Muscle of back (tissue), 11 donors: ENCODE data around the gene FAHD2A. TPM values are rescaled to one million over a fixed set of nuclear protein-coding genes. Genes with fewer than 3 reads are reported as not detected.
"Not testable (repeated sequence)": the region's sequence is repeated elsewhere in the genome, so short reads cannot be mapped to it uniquely, and the experiment has no call there.

ENCODE experiments used
- DNase-seq, 3 donors: peaks; one replicate each; pipeline versions ENCODE4 v3.0.0 to v3.0.0-alpha.2; 2013
- polyA plus RNA-seq, 10 donors: library from polyadenylated mRNA; unstranded; fragments of 120-200 nt; gene quantifications; one replicate each; pipeline ENCODE4 v1.2.1, GENCODE V29; 2013; ENCODE audit not compliant: insufficient read length in 10 of 10

Gene FAHD2A
- polyA plus RNA-seq, 10 donors = 18.1 to 27.1 (median 19.1) TPM

GRCh38 chr2:95433973-95434372 is 31.5 kb downstream of the FAHD2A start:
- not testable (repeated sequence) for DNase-seq

GRCh38 chr2:95434507-95435076 is 32.1 kb downstream of the FAHD2A start:
- peak in 1 of 3 donors; percentile 62 for DNase-seq

DNA sequence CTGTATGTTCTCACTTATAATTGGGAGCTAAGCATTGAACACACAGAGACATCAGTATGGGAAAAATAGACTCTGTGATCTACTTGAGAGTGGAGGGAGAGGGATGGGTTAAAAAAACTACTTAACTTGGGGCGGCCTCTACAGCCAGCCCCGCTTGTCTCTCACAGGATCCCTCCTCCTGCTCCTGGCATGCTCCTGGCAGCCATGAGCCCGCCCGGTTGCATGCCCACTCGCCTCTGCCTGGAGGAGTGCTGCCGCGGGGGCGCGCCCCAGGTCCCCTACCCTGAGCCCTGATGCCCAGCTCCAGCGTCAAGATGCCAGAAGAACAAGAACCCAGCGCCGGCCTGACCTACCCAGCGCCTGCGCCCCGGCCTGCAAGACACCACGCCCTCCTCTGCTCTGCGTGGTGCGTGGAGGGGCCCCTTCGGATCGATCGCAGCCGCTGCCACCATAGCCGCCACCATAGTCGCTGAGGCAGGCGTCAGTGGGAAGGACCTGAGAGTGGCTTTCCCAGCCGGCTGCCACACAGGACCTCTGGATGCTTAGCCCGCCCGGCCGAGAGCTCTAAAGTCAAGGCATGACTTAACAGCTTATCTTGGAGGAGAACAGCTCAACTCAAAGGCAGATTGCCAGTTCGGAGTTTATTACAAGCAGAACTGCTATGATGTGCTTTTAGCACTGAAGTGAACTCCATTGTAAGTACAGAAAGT is 32.8 kb downstream of the FAHD2A start:
- not testable (repeated sequence) for DNase-seq

GRCh38 chr2:95435872-95436209 is 33.3 kb downstream of the FAHD2A start:
- DNase-seq = not testable (repeated sequence)

- DNase-seq = not testable (repeated sequence)
These were observed 40.1 kb downstream of the FAHD2A start for GRCh38 chr2:95442474-95443099.

- DNase-seq = not testable (repeated sequence)
These were observed 42.8 kb downstream of the FAHD2A start for GRCh38 chr2:95445317-95445716.

DNA sequence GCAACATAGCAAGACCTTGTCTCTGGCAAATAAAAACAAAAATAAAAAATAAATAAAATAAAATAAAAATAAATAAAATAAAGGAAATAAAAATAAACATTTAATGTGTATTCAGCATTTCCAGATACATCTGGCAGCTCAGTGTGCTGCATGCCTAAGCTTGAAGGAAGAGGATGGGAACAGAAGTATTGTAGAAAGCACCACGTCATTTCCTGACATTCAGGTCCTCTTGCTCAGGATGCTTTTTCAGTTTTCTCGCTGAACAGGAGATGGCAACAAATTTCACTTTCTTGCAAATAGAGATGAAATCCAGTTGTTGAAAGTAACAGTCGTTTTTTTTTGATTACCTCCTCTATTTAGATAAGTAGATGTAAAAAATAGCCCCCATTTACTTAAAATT is 60.8 kb downstream of the FAHD2A start:
- DNase-seq = not testable (repeated sequence)

Other genes starting within 250 kb of the FAHD2A start
- gene ZNF514, start 242.9 kb upstream of the FAHD2A start, polyA plus RNA-seq = 10 to 100 TPM; 11.0 to 23.8 (median 17.3) TPM
- gene ZNF2, start 236.9 kb upstream of the FAHD2A start, polyA plus RNA-seq = 1 to 10 TPM; 4.5 to 6.0 (median 5.1) TPM
- gene ZNF892, start 195.2 kb upstream of the FAHD2A start, polyA plus RNA-seq = 1 to 10 TPM; 1.4 to 4.0 (median 2.6) TPM
- gene PROM2, start 128.3 kb upstream of the FAHD2A start, polyA plus RNA-seq = 1 to 10 TPM in 7 of 10 donors, under 1 TPM in 3; 0.35 to 3.5 (median 1.3) TPM
- 10 to 100 TPM in 1 of 10 donors, 1 to 10 TPM in 9; 4.9 to 10.5 (median 6.3) TPM for gene KCNIP3, start 105.4 kb upstream of the FAHD2A start, polyA plus RNA-seq
- not detected for gene TRIM43B, start 82.0 kb downstream of the FAHD2A start, polyA plus RNA-seq
- under 1 TPM in 1 of 10 donors, not detected in 9; 0.11 TPM for gene TRIM43, start 189.3 kb downstream of the FAHD2A start, polyA plus RNA-seq